Loucy (cell line): ENCODE data around the gene AGBL3.

Experiments used
- EZH2phosphoT487 ChIP-seq: fragments of 200-600 bp; IDR thresholded peaks from 2 replicates; pipeline ENCODE4 v1.6.1; 2018; ENCODE audit warnings: antibody characterized with exemption, mild to moderate bottlenecking, moderate library complexity, borderline replicate concordance
- TF ChIP-seq, protein P1 (sequence below): fragments of 200-600 bp; sonication (generic); conservative IDR thresholded peaks from 2 replicates; pipeline ENCODE4 v1.5.1; 2014; ENCODE audit warnings: mild to moderate bottlenecking, antibody characterized with exemption, low read length

DNA sequence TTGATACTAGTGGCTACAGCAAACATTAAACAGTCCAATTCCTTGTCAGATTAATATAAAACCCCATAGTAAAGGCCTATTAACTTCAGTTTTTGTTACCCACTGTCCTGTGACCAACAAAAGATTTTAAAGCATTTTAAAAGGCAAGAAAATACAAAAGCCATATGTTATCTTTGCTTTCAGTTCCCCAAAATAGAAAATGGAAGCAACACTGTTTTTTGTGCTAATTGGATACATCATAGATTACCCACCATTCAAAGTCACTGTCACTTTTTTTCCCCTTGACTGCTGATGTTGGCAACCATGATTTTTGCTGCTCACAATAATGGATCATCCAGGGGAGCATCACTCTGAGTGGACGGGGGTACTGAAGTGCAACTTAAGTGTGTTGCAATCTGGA, 109.1 kb downstream of the AGBL3 start:
- TF ChIP-seq, protein P1, sequence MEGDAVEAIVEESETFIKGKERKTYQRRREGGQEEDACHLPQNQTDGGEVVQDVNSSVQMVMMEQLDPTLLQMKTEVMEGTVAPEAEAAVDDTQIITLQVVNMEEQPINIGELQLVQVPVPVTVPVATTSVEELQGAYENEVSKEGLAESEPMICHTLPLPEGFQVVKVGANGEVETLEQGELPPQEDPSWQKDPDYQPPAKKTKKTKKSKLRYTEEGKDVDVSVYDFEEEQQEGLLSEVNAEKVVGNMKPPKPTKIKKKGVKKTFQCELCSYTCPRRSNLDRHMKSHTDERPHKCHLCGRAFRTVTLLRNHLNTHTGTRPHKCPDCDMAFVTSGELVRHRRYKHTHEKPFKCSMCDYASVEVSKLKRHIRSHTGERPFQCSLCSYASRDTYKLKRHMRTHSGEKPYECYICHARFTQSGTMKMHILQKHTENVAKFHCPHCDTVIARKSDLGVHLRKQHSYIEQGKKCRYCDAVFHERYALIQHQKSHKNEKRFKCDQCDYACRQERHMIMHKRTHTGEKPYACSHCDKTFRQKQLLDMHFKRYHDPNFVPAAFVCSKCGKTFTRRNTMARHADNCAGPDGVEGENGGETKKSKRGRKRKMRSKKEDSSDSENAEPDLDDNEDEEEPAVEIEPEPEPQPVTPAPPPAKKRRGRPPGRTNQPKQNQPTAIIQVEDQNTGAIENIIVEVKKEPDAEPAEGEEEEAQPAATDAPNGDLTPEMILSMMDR, result no peak
- no peak for TF ChIP-seq EZH2phosphoT487
